ENCODE measurements around the gene KCNJ16. TPM values are rescaled to one million over a fixed set of nuclear protein-coding genes. Genes with fewer than 3 reads are reported as not detected.

KCNJ16 gene
- total RNA-seq, 2 experiments from 2014 or later = not detected

DNA sequence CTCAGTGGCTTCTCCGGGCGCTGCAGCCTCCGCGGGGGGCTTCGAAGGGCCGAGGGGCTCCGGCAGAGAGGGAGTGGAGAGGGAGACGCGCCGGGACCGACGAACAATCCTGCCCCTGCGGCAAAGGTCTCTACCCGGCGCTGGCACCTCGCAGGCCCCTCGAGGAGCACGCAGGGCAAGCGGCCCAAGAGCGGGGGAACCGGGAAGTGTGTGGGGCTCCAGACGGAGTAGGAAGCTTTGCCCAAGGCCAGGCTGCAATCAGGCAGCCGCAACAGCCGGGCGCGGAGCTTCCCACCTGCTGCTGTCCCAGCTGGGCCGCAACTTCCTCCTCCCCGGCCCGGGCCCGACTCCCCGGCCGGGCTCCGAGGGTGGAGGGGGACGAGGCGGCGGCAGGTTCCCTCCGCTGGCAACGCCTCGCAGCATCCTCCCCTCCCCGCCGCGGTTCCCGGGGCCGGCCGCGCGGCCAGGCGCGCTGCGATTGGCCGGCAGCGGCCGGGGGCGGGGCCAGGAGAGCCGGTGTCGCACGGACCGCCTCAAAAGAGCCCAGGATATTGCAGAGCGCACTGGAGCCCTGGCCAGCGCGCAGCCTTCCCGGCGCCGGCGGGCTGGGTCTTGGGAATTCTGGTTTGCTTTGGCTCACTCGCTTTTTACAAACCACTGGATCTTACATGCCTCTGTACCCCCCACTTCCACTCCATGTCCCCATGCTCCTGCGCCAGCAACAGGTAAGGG lies 94.1 kb downstream of the KCNJ16 start, which contains the start of gene KCNJ2:
Gene KCNJ2 (plus strand): TSS at position 556 of the 732 bp plus-strand sequence. CDS start 5,508 bp downstream, outside the sequence.
- peak within 1 kb of the TSS; percentile 46 for H3K4me3 ChIP-seq (ENCODE audit: low read length)
- POLR2A ChIA-PET = no interaction called here
- intact Hi-C loops (cut with DNase I, micrococcal nuclease) = loop anchor here in 1 of 2 experiments (10.0 kb wide), 1 partner anchor 64 kb away; no protein-coding TSS in a partner anchor
- TF ChIP-seq, protein P1, sequence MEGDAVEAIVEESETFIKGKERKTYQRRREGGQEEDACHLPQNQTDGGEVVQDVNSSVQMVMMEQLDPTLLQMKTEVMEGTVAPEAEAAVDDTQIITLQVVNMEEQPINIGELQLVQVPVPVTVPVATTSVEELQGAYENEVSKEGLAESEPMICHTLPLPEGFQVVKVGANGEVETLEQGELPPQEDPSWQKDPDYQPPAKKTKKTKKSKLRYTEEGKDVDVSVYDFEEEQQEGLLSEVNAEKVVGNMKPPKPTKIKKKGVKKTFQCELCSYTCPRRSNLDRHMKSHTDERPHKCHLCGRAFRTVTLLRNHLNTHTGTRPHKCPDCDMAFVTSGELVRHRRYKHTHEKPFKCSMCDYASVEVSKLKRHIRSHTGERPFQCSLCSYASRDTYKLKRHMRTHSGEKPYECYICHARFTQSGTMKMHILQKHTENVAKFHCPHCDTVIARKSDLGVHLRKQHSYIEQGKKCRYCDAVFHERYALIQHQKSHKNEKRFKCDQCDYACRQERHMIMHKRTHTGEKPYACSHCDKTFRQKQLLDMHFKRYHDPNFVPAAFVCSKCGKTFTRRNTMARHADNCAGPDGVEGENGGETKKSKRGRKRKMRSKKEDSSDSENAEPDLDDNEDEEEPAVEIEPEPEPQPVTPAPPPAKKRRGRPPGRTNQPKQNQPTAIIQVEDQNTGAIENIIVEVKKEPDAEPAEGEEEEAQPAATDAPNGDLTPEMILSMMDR (IDR thresholded peaks at IDR 0.05) = no peak
- ATAC-seq (ENCODE audit: poor library complexity) = peak; percentile 57
- H3K4me3 Mint-ChIP-seq = peak within 1 kb of the TSS; percentile 80
- DNase-seq = peak in 9 of 14 experiments; percentile 1 to 74 (median 15)
- no peak within 1 kb of the TSS for H3K27ac ChIP-seq (ENCODE audit: low read depth in 1 of 2, low read length in 2 of 2)
- no peaks in the 10 kb centered on the region for H3K9me3 Mint-ChIP-seq
- H3K4me1 ChIP-seq (ENCODE audit: insufficient read depth, low read length) = peaks cover 13% of the 10 kb centered on the region
- H3K36me3 Mint-ChIP-seq (ENCODE audit: low read depth) = no peaks in the 10 kb centered on the region
- H3K27me3 ChIP-seq (ENCODE audit: control insufficient read depth in 1 of 2, insufficient read depth in 2 of 2, low read length in 2 of 2) = peaks cover 22 to 40% of the 10 kb centered on the region in 2 experiments
- H3K9me3 ChIP-seq (ENCODE audit: control insufficient read depth in 1 of 2, insufficient read depth in 1 of 2, low read length in 2 of 2) = peaks cover 0 to 7% of the 10 kb centered on the region in 2 experiments
- no peak within 1 kb of the TSS for H3K27ac Mint-ChIP-seq
- peaks cover 22% of the 10 kb centered on the region for H3K4me1 Mint-ChIP-seq (ENCODE audit: low read depth)
- no peaks in the 10 kb centered on the region for H3K36me3 ChIP-seq (ENCODE audit: insufficient read depth, low read length)
- CTCF ChIA-PET = no interaction called here
- peaks cover 75% of the 10 kb centered on the region for H3K27me3 Mint-ChIP-seq

DNA sequence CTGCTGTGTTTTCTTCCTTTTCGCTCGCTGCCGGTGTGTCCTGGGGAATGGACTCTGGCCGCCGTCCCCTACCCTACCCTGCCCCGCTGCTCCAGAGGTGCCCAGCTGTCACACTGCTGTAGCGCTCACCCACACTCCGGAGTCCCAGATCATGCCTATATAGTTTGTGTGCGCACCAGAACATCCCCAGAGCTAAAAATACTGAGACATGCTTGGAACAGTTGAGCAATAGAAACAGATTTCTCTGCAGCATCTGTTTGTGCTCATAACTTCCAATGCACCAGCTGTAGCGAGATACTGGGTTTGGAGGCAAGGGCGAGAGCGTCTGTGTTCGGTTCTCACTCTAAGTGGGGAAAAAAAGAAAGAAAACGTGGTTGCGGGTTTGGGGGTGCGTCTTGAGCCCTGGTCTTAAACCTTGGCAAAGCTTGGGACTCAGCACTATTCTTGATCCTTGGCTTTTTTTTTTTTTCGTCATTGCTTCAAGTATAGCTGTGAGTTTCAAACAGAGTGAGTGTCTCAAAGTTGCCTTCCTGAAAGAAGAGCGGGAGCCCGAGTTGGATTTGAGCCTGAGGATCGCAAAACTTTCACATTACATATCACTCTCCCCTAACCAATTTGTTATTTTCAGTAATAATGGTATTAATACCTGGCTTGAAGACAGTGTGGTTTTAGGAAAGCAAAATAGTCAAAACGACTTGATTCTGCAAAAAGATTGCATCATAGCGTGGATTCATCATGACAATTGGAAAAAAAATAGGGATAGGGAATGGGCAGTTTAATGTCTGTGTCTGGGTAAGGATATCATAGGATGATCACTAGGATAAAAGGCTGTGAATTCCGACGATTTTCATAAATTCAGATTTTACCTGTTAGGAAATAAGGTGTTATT lies 94.9 kb downstream of the KCNJ16 start:
- Mint-ChIP-seq H3K27me3 (peaks cover 75% of the 10 kb centered on the region), H3K4me3 (peak overlapping the region; percentile 71), H3K9me3 (no peaks in the 10 kb centered on the region), H3K27ac (no peak overlapping the region), H3K36me3 (ENCODE audit: low read depth) (no peaks in the 10 kb centered on the region), H3K4me1 (ENCODE audit: low read depth) (peaks cover 22% of the 10 kb centered on the region)
- H3K27me3 ChIP-seq (ENCODE audit: control insufficient read depth in 1 of 2, insufficient read depth in 2 of 2, low read length in 2 of 2) = peaks cover 22 to 40% of the 10 kb centered on the region in 2 experiments
- no peak overlapping the region for H3K27ac ChIP-seq (ENCODE audit: low read depth in 1 of 2, low read length in 2 of 2)
- CTCF ChIA-PET = no interaction called here
- H3K4me3 ChIP-seq (ENCODE audit: low read length) = peak overlapping the region; percentile 42
- POLR2A ChIA-PET = no interaction called here
- DNase-seq (no peak), ATAC-seq (ENCODE audit: poor library complexity) (no peak)
- H3K9me3 ChIP-seq (ENCODE audit: control insufficient read depth in 1 of 2, insufficient read depth in 1 of 2, low read length in 2 of 2) = peaks cover 0 to 7% of the 10 kb centered on the region in 2 experiments
- no peaks in the 10 kb centered on the region for H3K36me3 ChIP-seq (ENCODE audit: insufficient read depth, low read length)
- intact Hi-C loops (cut with DNase I, micrococcal nuclease) = loop anchor here in 1 of 2 experiments (10.0 kb wide), 1 partner anchor 65 kb away; no protein-coding TSS in a partner anchor
- TF ChIP-seq, protein P1 (IDR thresholded peaks at IDR 0.05) = no peak
- H3K4me1 ChIP-seq (ENCODE audit: insufficient read depth, low read length) = peaks cover 13% of the 10 kb centered on the region

DNA sequence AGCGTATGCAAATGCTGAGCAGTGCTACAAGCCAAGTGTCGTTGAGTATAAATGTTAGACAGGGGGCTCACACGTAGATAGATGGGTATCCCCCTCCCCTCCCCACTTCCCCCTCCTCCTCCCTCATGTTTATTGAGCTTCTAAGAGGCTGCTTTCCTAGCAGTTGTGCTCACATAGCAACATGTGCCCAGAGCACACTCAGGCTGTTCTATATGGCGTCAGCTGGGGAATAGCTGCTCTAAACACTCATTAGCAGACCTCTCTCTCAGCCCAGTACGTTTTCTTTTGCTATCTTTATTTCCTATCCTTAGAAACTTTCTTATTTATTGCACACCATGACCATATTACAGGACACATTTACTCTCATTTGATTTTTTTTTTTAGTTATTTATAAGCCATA lies 96.1 kb downstream of the KCNJ16 start:
- intact Hi-C loops (cut with DNase I, micrococcal nuclease) = no loop called here
- Mint-ChIP-seq H3K9me3 (no peaks in the 10 kb centered on the region), H3K4me1 (ENCODE audit: low read depth) (peaks cover 22% of the 10 kb centered on the region), H3K27me3 (peaks cover 69% of the 10 kb centered on the region), H3K4me3 (no peak overlapping the region), H3K36me3 (ENCODE audit: low read depth) (no peaks in the 10 kb centered on the region), H3K27ac (no peak overlapping the region)
- TF ChIP-seq, protein P1 (IDR thresholded peaks at IDR 0.05) = no peak
- no peak overlapping the region for H3K4me3 ChIP-seq (ENCODE audit: low read length)
- peaks cover 13% of the 10 kb centered on the region for H3K4me1 ChIP-seq (ENCODE audit: insufficient read depth, low read length)
- CTCF ChIA-PET = no interaction called here
- peaks cover 22 to 40% of the 10 kb centered on the region in 2 experiments for H3K27me3 ChIP-seq (ENCODE audit: control insufficient read depth in 1 of 2, insufficient read depth in 2 of 2, low read length in 2 of 2)
- H3K36me3 ChIP-seq (ENCODE audit: insufficient read depth, low read length) = no peaks in the 10 kb centered on the region
- no peak overlapping the region for H3K27ac ChIP-seq (ENCODE audit: low read depth in 1 of 2, low read length in 2 of 2)
- POLR2A ChIA-PET = no interaction called here
- peaks cover 0 to 7% of the 10 kb centered on the region in 2 experiments for H3K9me3 ChIP-seq (ENCODE audit: control insufficient read depth in 1 of 2, insufficient read depth in 1 of 2, low read length in 2 of 2)
- DNase-seq = no peak
- ATAC-seq (ENCODE audit: poor library complexity) = no peak

Measured in CD4-positive, alpha-beta T cell (primary cell).